OCI-LY7 (cell line): ENCODE data around the gene TRIM74. TPM values are rescaled to one million over a fixed set of nuclear protein-coding genes. Genes with fewer than 3 reads are reported as not detected.

Experiments used
- BruUV-seq: library from RNA; stranded (reverse); fragments of 400-500 nt; replicated peaks from 2 replicates; lab custom pipeline; 2021; lab: Mats Ljungman, UMichigan
- CTCF ChIA-PET: fragments of 300-600 bp; sonication (Branson Sonifier 250); formaldehyde crosslinking; loops from one replicate; lab custom pipeline; 2022; ENCODE audit warnings: antibody characterized with exemption; ENCODE audit not compliant: unreplicated experiment; lab: Charles Lee
- POLR2A ChIA-PET: fragments of 300-600 bp; sonication (Branson Sonifier 250); formaldehyde crosslinking; loops from one replicate; lab custom pipeline; 2022; ENCODE audit warnings: antibody characterized with exemption; lab: Charles Lee
- DNase-seq: peaks from one replicate; pipeline ENCODE4 v3.0.0-alpha.2; 2015; ENCODE audit warnings: low spot score
- H2AFZ ChIP-seq: fragments of 200-600 bp; sonication (generic), shearing (Covaris generic); 2 replicates; pipeline ENCODE4 v1.6.1; 2014; ENCODE audit warnings: mild to moderate bottlenecking, antibody characterized with exemption, low read length, moderate library complexity
- H3K27ac ChIP-seq: fragments of 200-600 bp; sonication (generic); 2 replicates; pipeline ENCODE4 v1.5.1; 2014; ENCODE audit warnings: mixed run types, low read depth, mild to moderate bottlenecking, moderate library complexity, low read length, inconsistent platforms; ENCODE audit not compliant: poor library complexity, severe bottlenecking
- H3K36me3 ChIP-seq: fragments of 200-600 bp; sonication (generic); 2 replicates; pipeline ENCODE4 v1.6.1; 2014; ENCODE audit warnings: mild to moderate bottlenecking, antibody characterized with exemption, low read length, moderate library complexity, mixed read lengths; ENCODE audit not compliant: insufficient read depth
- H3K4me1 ChIP-seq: fragments of 200-600 bp; sonication (generic); 2 replicates; pipeline ENCODE4 v1.5.1; 2014; ENCODE audit warnings: mild to moderate bottlenecking, low read length; ENCODE audit not compliant: insufficient read depth, poor library complexity, severe bottlenecking
- H3K4me2 ChIP-seq: fragments of 200-600 bp; sonication (generic); 2 replicates; pipeline ENCODE4 v1.6.1; 2014; ENCODE audit warnings: mild to moderate bottlenecking, low read length
- H3K4me3 ChIP-seq: fragments of 200-600 bp; sonication (generic); 2 replicates; pipeline ENCODE4 v1.5.1; 2014; ENCODE audit warnings: mild to moderate bottlenecking, low read depth, low read length; ENCODE audit not compliant: poor library complexity, severe bottlenecking
- H3K79me2 ChIP-seq: fragments of 200-600 bp; sonication (generic); 2 replicates; pipeline ENCODE4 v1.6.1; 2016; ENCODE audit warnings: low read depth, mild to moderate bottlenecking, low read length, moderate library complexity, mixed read lengths; ENCODE audit not compliant: insufficient read depth
- H3K9me2 ChIP-seq: fragments of 200-600 bp; sonication (generic); 2 replicates; pipeline ENCODE4 v1.6.1; 2016; ENCODE audit warnings: mild to moderate bottlenecking, low read length, mixed read lengths; ENCODE audit not compliant: insufficient read depth
- H3K9me3 ChIP-seq: fragments of 200-600 bp; sonication (generic); 2 replicates; pipeline ENCODE4 v1.6.1; 2014; ENCODE audit warnings: mild to moderate bottlenecking, mixed run types, low read length, mixed read lengths
- H4K20me1 ChIP-seq: fragments of 200-600 bp; sonication (generic); 2 replicates; pipeline ENCODE4 v1.6.1; 2014; ENCODE audit warnings: mild to moderate bottlenecking, antibody characterized with exemption, low read length, moderate library complexity, mixed read lengths; ENCODE audit not compliant: insufficient read depth
- CTCF ChIP-seq: fragments of 200-600 bp; sonication (generic); conservative IDR thresholded peaks from 2 replicates; pipeline ENCODE4 v1.5.1; 2014; ENCODE audit warnings: mild to moderate bottlenecking, antibody characterized with exemption, low read length, moderate library complexity, mixed read lengths
- EZH2phosphoT487 ChIP-seq: fragments of 200-600 bp; sonication (generic); IDR thresholded peaks from 2 replicates; pipeline ENCODE4 v1.6.1; 2018; ENCODE audit warnings: low read depth, borderline replicate concordance, mild to moderate bottlenecking, mixed run types, antibody characterized with exemption, low read length, moderate library complexity, mixed read lengths
- intact Hi-C: fragments of 100-400 bp; cut with micrococcal nuclease; formaldehyde crosslinking; loops from one replicate; pipeline ENCODE4 v1.10.0; 2022; ENCODE audit not compliant: unreplicated experiment
- total RNA-seq, 2 experiments: library from RNA; depleted of rRNA in 1 of 2; stranded (reverse); fragments of >200 nt in 1 of 2; shearing (Covaris generic) in 1 of 2; gene quantifications; 2 replicates each; pipeline ENCODE4 v1.2.3, GENCODE V29; 2014 to 2022

TRIM74 gene
- total RNA-seq, 2 experiments from 2014 or later = 1.3 to 2.4 TPM

GRCh38 chr7:72925546-72926120 is 43.6 kb downstream of the TRIM74 start:
- H3K4me1 ChIP-seq = peaks cover 8% of the 10 kb centered on the region
- H3K9me2 ChIP-seq = no peaks in the 10 kb centered on the region
- DNase-seq = peak; percentile 53
- H4K20me1 ChIP-seq = peaks cover 5% of the 10 kb centered on the region; the same call in 1 of the 2 replicates
- H3K36me3 ChIP-seq = peaks cover 61% of the 10 kb centered on the region
- no peak for TF ChIP-seq CTCF
- no peak for TF ChIP-seq EZH2phosphoT487
- no TSS peak for BruUV-seq
- H3K9me3 ChIP-seq = no peaks in the 10 kb centered on the region
- peak overlapping the region; percentile 76 for H3K27ac ChIP-seq
- H3K4me3 ChIP-seq = peak overlapping the region; percentile 88
- intact Hi-C loops = loop anchor here (2.0 kb wide), 1 partner anchor 97 kb away; the partner anchor contains the start of gene TYW1B
- H3K79me2 ChIP-seq = peaks cover 41% of the 10 kb centered on the region
- H2AFZ ChIP-seq = no peak overlapping the region
- ChIA-PET CTCF (no interaction called here), POLR2A (no interaction called here)
- H3K4me2 ChIP-seq = peak overlapping the region; percentile 71

- H2AFZ ChIP-seq = peak within 1 kb of the TSS; percentile 63
- H3K9me3 ChIP-seq = no peaks in the 10 kb centered on the region
- no TSS peak for BruUV-seq
- intact Hi-C loops = loop anchor here (2.0 kb wide), 1 partner anchor 96 kb away; the partner anchor contains the start of gene TYW1B
- peak within 1 kb of the TSS; percentile 88 for H3K4me3 ChIP-seq
- H3K4me2 ChIP-seq = peak within 1 kb of the TSS; percentile 71
- H4K20me1 ChIP-seq = peaks cover 5% of the 10 kb centered on the region; the same call in 1 of the 2 replicates
- H3K4me1 ChIP-seq = peaks cover 8% of the 10 kb centered on the region
- POLR2A ChIA-PET = no interaction called here
- no peak for TF ChIP-seq EZH2phosphoT487
- no peak for TF ChIP-seq CTCF
- H3K9me2 ChIP-seq = no peaks in the 10 kb centered on the region
- peak within 1 kb of the TSS; percentile 76 for H3K27ac ChIP-seq
- CTCF ChIA-PET = no interaction called here
- peak; percentile 90 for DNase-seq
- H3K36me3 ChIP-seq = peaks cover 58% of the 10 kb centered on the region
- H3K79me2 ChIP-seq = peaks cover 44% of the 10 kb centered on the region
Observed at GRCh38 chr7:72924733-72925545, 44.3 kb downstream of the TRIM74 start, which contains the start of gene POM121. POM121 (plus strand) TSS chr7:72925095; CDS start chr7:72925122, 27 bp downstream.
